Measurements from ENCODE around the gene ZBTB39.
A peak's percentile ranks its signal among the peaks of the same experiment; 100 is the strongest.
"Not testable (repeated sequence)": the region's sequence is repeated elsewhere in the genome, so short reads cannot be mapped to it uniquely, and the experiment has no call there.

The ZBTB39 gene

GRCh38 chr12:57000393-57000792 lies 6.0 kb downstream of the ZBTB39 start:
- DNase-seq (ENCODE audit: low read depth): no peak

GRCh38 chr12:56999456-56999855 lies 6.9 kb downstream of the ZBTB39 start:
- no peak for DNase-seq (ENCODE audit: low read depth)

DNA sequence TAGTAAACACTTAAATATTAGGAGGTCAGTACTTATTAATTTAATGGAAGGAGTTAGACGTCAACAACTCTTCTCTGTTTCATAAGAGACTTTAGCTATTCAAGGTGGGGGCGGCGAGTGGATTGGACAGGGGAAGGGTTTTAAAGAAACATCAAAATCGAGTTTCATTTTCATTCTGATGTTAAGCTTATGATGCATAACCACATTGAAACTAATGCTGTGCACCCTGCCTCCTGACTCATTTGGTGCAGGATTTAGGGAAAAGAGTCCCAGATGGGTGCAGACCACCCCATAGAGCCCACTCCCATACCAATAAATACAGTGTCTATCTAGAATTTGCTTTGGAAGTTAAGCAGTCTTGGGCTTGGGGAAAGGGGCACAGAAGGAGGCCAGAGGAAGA lies 7.4 kb downstream of the ZBTB39 start:
- DNase-seq (ENCODE audit: low read depth): no peak

DNA sequence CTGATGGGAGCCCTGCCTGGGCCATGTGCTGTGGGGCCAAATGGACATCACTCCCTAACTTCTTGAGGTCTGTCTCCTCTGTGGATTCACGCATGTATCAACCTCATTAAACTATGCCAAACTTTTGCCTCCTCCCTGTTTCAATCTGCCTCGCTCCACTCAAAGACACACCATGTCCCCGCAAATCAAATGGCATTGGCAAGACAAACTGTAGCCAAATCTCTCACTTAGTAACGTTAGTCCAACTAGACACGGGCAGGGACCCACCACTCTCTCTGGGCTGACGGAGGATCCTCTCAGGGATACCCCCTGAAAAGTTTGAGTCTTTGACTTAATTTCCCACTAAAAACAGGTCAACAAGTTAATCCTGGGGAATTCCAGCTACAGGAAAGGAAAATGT lies 8.0 kb downstream of the ZBTB39 start:
- DNase-seq (ENCODE audit: low read depth): no peak

DNA sequence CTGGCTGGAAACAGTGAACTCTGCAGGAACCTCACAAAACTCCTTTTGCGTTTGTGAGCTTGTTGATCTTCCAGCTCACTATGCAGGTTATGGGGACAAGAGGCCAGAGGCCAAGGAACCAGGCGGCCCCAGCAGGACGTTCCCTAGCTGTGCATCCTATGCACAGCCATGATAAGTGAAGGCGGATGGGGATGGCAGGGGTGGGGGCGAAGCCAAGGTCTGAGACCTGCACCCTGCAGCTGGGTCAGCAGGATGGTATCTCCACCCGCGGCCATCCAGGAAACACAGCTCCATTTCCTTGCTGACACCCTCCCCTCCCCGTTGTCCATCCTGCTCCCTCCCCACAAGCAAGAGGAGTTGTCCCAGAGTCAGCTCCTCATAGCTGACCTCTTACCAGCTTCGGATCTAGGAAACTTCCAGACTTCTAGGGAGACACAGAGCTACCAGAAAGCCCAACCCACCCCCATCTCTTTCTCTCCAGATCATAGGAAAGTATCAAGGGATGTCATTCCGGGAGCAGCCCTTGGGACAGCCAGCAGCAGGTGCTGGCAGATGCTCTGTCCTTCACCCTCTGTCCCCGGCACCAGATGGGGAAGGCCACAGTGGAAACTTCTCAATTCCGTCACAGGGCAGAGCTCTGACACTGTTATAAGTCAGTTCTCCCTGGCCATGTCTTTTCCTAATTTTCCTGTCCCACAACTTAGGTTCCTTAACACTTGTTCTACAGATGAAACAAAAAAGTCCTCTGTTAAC lies 9.4 kb downstream of the ZBTB39 start:
- DNase-seq (ENCODE audit: low read depth): no peak

DNA sequence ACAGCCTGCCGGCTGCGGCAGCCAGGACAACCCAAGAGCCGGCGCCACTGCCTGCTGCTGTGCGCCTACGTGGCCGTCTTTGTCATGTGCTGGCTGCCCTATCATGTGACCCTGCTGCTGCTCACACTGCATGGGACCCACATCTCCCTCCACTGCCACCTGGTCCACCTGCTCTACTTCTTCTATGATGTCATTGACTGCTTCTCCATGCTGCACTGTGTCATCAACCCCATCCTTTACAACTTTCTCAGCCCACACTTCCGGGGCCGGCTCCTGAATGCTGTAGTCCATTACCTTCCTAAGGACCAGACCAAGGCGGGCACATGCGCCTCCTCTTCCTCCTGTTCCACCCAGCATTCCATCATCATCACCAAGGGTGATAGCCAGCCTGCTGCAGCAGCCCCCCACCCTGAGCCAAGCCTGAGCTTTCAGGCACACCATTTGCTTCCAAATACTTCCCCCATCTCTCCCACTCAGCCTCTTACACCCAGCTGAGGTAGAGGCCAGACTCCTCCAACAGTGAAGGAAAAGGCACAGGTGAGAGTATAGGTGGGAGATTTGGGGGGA lies 10.3 kb downstream of the ZBTB39 start:
- DNase-seq (ENCODE audit: low read depth): no peak

- no peak for DNase-seq (ENCODE audit: low read depth)
Measured at GRCh38 chr12:56995201-56995929, 11.0 kb downstream of the ZBTB39 start.

- DNase-seq (ENCODE audit: low read depth): no peak
Measured at GRCh38 chr12:56994231-56994746, 12.1 kb downstream of the ZBTB39 start.

DNA sequence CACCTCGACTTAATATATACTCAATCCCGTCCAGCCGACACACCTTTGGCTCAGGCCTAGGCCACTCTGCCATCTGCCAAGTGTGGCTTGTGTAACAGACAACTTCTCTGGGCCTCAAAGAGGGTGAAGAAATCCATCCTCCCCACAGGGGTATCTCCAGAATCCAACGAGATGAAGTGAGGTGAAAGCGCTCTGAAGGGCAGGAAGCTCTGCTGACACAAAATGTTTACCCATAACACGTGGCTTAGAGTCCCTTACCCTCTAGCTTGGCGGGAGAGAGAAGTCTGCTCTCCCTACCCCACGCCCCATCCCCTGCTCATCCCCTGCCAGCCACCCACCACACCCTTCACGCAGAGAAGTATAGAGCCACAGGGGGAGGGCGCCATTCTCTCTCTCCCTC lies 13.0 kb downstream of the ZBTB39 start:
- DNase-seq (ENCODE audit: low read depth): no peak

DNA sequence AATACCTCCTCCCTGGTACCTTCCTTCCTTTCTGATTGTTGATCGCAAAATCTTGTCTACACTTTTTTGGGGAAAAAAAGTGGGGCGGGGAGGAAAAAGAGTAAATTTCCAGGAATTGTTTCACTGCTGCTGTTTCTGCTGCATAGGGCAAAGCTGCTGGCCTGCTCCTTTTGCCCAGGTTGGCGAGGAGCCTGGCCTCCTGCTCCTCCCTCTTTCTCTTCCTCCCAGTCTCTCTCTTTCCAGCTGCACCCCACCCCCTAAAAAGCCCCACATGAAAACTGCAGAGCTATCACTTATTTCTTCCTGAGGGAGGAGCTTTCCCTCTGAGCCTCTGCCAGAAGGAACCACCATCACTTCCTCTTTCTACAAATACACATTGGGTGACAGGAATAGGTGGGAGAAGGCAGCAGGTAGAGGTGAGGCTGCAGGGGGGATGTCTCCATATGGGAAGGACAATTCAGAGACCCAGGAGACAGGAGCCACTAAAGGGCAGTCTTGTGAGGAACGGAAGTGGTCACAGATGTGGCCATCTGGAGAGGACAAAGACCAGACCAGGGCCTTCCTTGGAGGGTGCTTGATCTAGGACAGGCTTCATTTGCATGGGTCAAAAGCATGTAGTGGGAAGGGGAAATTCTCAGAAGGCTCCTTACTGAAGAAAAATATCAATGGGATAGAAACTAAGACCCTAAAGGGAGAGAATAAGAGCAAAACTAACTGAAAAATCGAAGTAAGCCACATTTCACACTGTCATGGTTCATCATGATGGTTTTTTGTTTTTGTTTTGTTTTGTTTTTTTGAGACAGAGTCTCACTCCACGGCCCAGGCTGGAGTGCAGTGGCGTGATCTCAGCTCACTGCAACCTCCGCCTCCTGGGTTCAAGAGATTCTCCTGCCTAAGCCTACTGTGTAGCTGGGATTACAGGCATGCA lies 14.8 kb downstream of the ZBTB39 start:
- DNase-seq (ENCODE audit: low read depth): no peak

- DNase-seq (ENCODE audit: low read depth): no peak
Measured at GRCh38 chr12:56990648-56991318, 15.6 kb downstream of the ZBTB39 start.

DNA sequence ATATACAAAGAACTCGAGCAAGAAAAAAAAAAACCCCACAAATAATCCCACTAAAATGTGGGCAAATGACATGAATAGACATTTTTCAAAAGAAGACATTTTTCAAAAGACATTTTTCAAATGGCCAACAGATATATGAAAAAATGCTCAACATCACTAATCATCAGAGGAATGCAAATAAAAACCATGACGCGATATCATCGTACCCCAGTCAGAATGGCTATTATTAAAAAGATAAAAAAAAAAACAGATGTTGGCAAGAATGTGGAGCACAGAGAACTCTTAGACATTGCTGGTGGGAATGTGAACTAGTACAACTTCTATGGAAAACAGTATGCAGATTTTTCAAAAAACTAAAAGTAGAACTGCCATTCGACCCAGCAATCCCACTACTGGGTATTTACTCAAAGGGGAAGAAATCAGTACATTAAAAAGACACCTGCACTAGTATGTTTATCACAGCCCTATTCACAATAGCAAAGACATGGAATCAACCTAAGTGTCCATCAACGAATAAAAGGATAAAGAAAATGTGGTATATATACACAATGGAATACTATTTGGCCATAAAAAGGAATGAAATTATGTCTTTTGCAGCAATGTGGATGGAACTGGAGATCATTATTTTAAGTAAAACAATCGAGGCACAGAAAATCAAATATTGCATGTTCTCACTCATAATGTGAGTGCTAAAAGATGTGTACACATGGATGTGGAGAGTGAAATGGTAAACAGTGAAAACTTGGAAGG lies 16.3 kb downstream of the ZBTB39 start:
- DNase-seq (ENCODE audit: low read depth): no peak

GRCh38 chr12:56988207-56988739 lies 18.1 kb downstream of the ZBTB39 start:
- DNase-seq (ENCODE audit: low read depth): no peak

GRCh38 chr12:56987551-56988053 lies 18.7 kb downstream of the ZBTB39 start:
- DNase-seq (ENCODE audit: low read depth): peak; percentile 17

DNA sequence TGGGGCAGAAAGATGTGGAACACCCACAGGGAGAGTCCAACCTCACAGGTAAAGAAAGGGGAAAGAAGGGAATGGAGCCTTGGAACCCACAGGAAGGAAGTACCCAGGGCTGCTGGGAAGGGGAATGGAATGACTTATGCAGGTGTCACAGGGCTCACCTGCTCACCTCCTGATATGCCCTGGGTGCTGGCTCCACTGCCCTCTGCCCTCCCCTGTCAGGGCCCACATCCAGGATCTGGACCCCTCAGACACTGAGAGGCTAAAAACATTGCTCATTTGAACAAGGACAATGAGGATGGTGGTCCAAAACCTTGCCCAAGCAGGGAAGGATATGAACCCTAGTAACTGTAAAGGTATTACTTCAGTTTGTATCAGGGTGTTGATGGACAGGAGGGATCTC lies 19.3 kb downstream of the ZBTB39 start:
- DNase-seq (ENCODE audit: low read depth): no peak

- DNase-seq (ENCODE audit: low read depth): not testable (repeated sequence)
Measured at GRCh38 chr12:56985714-56986113, 20.6 kb downstream of the ZBTB39 start.

DNA sequence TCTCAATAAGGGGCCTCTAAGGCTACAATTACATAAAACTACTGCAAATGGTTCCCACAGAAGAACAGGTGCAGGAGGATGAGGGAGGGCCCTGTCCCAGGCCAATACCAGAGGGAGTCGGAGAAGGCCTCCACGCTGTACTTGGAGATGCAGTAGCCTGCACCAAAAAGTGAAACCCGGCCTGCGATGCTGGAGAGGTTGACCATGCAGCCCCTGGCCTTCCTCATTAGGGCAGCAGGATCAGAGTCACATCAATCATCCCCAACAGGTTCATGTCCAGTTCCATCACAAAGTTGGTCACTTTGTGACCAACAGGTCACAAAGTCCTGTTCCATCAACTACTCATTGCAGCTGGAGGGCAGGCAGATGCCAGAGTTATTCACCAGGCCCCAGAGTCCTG lies 23.0 kb downstream of the ZBTB39 start:
- no peak for DNase-seq (ENCODE audit: low read depth)

- not testable (repeated sequence) for DNase-seq (ENCODE audit: low read depth)
Measured at GRCh38 chr12:56982578-56983236, 23.6 kb downstream of the ZBTB39 start.

- no peak for DNase-seq (ENCODE audit: low read depth)
Measured at GRCh38 chr12:56980941-56981530, 25.3 kb downstream of the ZBTB39 start.

Data from non-pigmented ciliary epithelial cell (primary cell).